Measurements from ENCODE around the gene C12orf60.

DNA sequence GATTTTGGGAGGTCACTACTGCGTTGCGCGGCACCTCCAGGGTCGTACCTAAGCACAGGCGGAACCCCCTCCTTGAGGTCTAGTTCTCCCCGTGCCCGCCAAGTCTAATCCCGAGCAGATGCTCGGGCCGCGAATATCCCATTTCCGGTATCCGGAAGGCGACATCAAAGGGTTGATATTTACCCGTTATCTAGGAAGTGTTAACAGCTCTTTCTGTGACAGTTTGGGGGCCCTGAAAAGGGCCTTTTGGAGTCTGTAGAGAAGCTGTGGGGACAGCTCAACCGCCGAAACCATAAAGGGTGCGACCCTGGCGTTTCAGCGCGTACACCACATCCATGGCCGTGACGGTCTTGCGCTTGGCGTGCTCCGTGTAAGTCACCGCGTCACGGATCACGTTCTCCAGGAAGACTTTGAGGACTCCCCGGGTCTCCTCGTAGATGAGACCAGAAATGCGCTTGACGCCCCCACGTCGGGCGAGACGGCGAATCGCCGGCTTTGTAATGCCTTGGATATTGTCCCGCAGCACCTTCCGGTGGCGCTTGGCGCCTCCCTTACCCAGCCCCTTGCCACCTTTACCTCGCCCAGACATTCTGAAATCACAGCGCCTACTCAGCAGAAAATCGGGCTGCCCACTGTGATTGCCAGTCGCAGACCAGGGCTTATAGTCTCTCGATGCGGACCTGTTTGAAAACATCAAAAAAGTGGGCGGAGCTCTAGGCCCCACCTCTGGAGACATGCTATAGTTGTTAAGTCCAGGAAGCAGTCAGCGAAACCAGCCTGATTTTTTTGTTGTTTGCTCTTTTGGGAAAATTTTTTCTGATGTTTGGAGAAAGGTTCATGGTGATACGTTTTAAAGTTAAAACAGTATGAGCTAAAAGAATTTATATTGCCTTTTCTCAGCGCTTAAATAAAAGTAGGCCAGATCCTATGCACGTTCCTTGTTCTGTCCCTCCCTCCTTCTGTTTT is 32.7 kb upstream of the C12orf60 start:
- no peak for TF ChIP-seq YY1 (IDR thresholded peaks at IDR 0.05; ENCODE audit: insufficient read depth, insufficient read length)
- no peak for TF ChIP-seq ZNF274 (IDR thresholded peaks at IDR 0.05; ENCODE audit: low read depth, low read length)
- no peak for TF ChIP-seq SUZ12 (IDR thresholded peaks at IDR 0.05; ENCODE audit: extremely low read depth, insufficient read depth, insufficient read length)
